Cardiac septum (tissue), 1 donor: Measurements from ENCODE around the gene BCO2. TPM values are rescaled to one million over a fixed set of nuclear protein-coding genes. Genes with fewer than 3 reads are reported as not detected.
"Not testable (repeated sequence)": the region's sequence is repeated elsewhere in the genome, so short reads cannot be mapped to it uniquely, and the experiment has no call there.

Experiments used
- DNase-seq: peaks from one replicate; pipeline ENCODE4 v3.0.0-alpha.2; 2020; ENCODE audit warnings: low spot score
- intact Hi-C: fragments of 100-400 bp; cut with DNase I; formaldehyde crosslinking; loops from one replicate; pipeline ENCODE4 v1.14.0; 2022
- long read RNA-seq: library from polyadenylated mRNA; unstranded; transcript quantifications from one replicate; pipeline ENCODE4 v2.0.0, GENCODE V29; 2021
- total RNA-seq: library from RNA; stranded (reverse); fragmentation: NEBNext Ultra II Directional; extraction: Animal tissue kit (Norgen Biotek cat#: 25700); gene quantifications from one replicate; pipeline ENCODE4 v1.2.1, GENCODE V29; 2021
- donor health status: DM: no; HTN: no; CAD: no.

Gene BCO2, protein sequence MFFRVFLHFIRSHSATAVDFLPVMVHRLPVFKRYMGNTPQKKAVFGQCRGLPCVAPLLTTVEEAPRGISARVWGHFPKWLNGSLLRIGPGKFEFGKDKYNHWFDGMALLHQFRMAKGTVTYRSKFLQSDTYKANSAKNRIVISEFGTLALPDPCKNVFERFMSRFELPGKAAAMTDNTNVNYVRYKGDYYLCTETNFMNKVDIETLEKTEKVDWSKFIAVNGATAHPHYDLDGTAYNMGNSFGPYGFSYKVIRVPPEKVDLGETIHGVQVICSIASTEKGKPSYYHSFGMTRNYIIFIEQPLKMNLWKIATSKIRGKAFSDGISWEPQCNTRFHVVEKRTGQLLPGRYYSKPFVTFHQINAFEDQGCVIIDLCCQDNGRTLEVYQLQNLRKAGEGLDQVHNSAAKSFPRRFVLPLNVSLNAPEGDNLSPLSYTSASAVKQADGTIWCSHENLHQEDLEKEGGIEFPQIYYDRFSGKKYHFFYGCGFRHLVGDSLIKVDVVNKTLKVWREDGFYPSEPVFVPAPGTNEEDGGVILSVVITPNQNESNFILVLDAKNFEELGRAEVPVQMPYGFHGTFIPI
- total RNA-seq: 67.8 TPM
- long read RNA-seq, transcript BCO2-202 (10 exons, 1,868 nt): minor isoform, 6 of 63 reads
- long read RNA-seq, transcript BCO2-201 (12 exons, 2,930 nt): major isoform, 18 of 63 reads
- long read RNA-seq, partial matches to known transcripts: 5 of 63 reads
- long read RNA-seq, other reads (novel, unspliced or antisense): 27 of 63 reads

- intact Hi-C loops: loop anchor here (5.0 kb wide), 1 partner anchor 63 kb away; no protein-coding TSS in a partner anchor
- DNase-seq: peak; percentile 82
Observed at GRCh38 chr11:112174789-112175598, at the start of gene BCO2. TSS of gene BCO2 (plus strand) at chr11:112175512. CDS start at chr11:112175602, 90 bp downstream.

DNA sequence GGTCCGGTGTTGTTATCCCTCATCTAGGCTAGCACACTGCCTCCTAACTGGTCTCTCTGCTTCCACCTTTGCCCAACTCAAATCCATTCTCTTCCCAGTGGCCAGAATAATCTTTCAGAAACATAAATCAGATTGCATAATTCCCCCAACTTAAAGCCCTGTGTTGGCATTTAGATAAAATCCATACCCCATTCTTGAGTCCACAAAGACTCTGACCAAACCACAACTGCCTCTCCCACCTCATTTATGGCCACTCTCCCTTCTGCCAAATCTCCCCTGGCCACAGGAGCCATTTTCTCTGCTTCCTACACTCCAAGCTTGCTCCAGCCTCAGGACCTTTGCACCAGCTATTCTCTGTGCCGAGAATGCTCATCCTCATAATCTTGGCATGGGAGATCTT, 48.3 kb upstream of the BCO2 start:
- intact Hi-C loops: no loop called here
- no peak for DNase-seq

- intact Hi-C loops: no loop called here
- no peak for DNase-seq
Observed at GRCh38 chr11:112128483-112129121, 46.7 kb upstream of the BCO2 start.

- intact Hi-C loops: no loop called here
- no peak for DNase-seq
Observed at GRCh38 chr11:112129656-112130055, 45.7 kb upstream of the BCO2 start.

DNA sequence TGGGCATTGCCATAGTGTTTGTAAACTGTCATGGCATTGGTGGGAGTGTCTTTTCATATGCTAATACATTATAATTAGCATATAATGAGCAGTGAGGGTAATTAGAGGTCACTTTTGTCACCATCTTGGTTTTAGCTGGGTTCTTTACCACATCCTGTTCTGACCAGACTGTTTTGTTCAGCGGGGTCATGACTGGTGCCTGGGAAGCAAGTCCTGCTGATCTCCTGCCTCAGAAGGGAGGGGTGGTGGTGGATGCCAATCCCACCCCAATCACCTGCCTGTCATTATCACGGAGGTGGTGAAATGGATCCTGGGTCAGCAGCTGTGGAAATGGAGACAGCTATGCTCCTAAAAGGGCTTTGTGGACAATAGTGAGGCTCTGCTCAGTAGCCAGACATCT, 42.6 kb upstream of the BCO2 start:
- intact Hi-C loops: no loop called here
- no peak for DNase-seq

GRCh38 chr11:112134473-112134872, 40.8 kb upstream of the BCO2 start:
- intact Hi-C loops: no loop called here
- DNase-seq: no peak

GRCh38 chr11:112143597-112143996, 31.7 kb upstream of the BCO2 start:
- DNase-seq: no peak
- intact Hi-C loops: no loop called here

DNA sequence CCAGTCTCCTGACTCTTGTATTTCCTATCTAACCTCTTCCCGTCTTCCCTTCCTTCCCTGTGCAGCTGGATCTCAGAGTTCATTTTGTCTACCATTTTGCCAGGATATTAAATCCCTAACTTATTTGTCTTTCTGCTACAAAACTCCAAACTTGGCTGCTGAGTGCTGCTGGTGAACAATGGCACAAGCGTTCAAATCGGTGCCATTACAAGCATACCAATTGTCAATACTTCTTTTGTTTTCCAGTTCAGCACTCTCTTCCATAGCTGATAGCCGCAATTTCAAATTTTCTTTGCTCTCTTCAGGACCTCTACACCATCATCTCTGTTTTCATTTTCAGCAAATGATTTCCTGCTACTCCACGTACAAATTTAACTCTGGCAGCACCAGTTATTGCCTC, 24.8 kb upstream of the BCO2 start:
- intact Hi-C loops: no loop called here
- DNase-seq: no peak

GRCh38 chr11:112156153-112156955, 19.0 kb upstream of the BCO2 start:
- DNase-seq: no peak
- intact Hi-C loops: no loop called here

GRCh38 chr11:112156956-112157766, 18.2 kb upstream of the BCO2 start:
- no peak for DNase-seq
- intact Hi-C loops: no loop called here

GRCh38 chr11:112159098-112160065, 15.9 kb upstream of the BCO2 start:
- DNase-seq: no peak
- intact Hi-C loops: no loop called here

DNA sequence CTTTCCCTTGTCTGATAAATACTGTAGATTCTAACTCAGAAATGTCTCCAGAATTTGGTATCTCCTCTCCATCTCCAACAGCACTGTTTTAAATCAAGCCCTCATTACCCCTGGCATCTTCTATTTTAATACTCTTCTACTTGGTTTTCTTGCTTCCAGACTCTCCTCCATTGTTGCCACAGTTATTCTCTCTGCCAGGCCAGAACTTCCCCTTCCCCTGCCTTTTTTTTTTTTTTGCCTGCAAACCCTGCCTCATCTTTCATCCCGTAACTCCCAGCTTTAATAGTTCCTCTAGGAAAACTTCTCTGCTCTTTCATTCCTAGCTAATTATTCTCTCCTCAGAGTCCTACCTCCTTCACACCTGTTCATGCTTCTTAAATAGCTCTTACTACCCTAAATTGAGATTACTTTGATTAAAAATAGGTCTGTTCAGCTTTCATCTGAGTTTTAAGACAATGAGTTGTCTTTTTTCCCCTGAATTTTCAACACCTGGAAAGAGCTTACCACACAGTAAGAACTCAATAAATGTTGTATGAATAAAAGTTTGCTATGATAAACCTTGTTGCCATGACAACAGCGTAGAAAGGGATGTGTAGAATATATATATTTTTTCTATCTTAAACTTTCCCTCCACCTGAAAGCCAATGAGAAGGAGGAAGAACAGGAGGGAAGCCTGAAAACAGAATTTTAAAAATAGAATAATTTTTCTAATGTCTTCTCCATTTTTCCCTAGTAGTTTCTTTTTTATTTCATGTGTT, 15.0 kb upstream of the BCO2 start:
- intact Hi-C loops: no loop called here

GRCh38 chr11:112161012-112161411, 14.3 kb upstream of the BCO2 start:
- intact Hi-C loops: no loop called here
- no peak for DNase-seq

More for the DNA sequence above, 15.0 kb upstream of the BCO2 start:
- no peak for DNase-seq

- intact Hi-C loops, DNase-seq: not testable (repeated sequence)
Observed at GRCh38 chr11:112162200-112162599, 13.1 kb upstream of the BCO2 start.

GRCh38 chr11:112162761-112163546, 12.4 kb upstream of the BCO2 start:
- DNase-seq: no peak
- intact Hi-C loops: no loop called here
